Measurements from ENCODE around the gene GPR153. TPM values are rescaled to one million over a fixed set of nuclear protein-coding genes. Genes with fewer than 3 reads are reported as not detected.

The GPR153 gene
- total RNA-seq, 4 donors from 2014 or later: 5.6 to 16.1 (median 14.2) TPM

DNA sequence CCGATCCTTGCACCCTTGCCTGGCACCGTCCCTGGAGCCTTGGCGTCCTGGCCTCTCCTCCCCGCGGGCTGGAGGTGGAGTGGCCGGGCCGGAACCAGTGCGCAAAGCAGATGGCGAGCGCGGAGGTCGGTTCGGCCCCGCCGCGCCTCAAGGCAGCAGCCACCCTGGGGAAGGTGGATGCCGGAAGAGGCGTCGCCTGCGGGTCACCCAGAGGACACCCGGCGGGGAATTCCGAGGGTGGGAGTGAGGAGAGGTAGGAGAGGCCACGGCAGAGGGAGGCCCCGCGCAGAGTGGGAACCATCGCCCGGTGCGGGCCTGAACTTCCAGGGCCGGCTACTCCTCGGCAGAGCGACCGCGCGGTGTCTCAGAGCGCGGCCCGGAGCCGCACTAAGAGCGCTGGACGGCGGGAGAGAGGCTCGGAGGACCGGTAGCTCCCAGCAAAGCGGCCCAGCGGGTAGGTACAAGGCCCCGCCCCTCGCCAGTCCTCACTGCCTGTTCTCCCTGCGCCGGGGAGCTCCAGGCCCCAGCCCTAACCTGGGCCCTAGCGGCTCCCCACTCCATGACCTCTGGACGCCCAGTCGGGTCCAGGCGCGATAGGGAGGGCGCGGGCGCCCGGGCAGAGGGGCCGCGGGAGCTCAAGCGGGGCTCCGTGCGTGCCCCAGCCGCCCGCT is 54.9 kb downstream of the GPR153 start, which contains the start of gene RNF207:
TSS of gene RNF207 (plus strand) at position 271 of the 671 bp plus-strand sequence. CDS start 417 bp downstream, outside the sequence.
- H3K36me3 ChIP-seq: no peaks in the 10 kb centered on the region
- H3K27me3 ChIP-seq: peaks cover 32% of the 10 kb centered on the region
- WGBS: 3% methylated on average over 11 of the region's 66 CpGs
- H3K9me3 ChIP-seq: no peaks in the 10 kb centered on the region
- no peak for DNase-seq (ENCODE audit: low spot score in 2 of 2)
- no peak within 1 kb of the TSS for H3K27ac ChIP-seq
- peaks cover 43% of the 10 kb centered on the region for H3K4me1 ChIP-seq
- peak within 1 kb of the TSS; percentile 54 for H3K4me3 ChIP-seq
- TF ChIP-seq POLR2AphosphoS5 (IDR thresholded peaks at IDR 0.05) (no peak), EP300 (IDR thresholded peaks at IDR 0.05) (no peak), POLR2A (IDR thresholded peaks at IDR 0.05) (no peak)
- TF ChIP-seq, protein P1, sequence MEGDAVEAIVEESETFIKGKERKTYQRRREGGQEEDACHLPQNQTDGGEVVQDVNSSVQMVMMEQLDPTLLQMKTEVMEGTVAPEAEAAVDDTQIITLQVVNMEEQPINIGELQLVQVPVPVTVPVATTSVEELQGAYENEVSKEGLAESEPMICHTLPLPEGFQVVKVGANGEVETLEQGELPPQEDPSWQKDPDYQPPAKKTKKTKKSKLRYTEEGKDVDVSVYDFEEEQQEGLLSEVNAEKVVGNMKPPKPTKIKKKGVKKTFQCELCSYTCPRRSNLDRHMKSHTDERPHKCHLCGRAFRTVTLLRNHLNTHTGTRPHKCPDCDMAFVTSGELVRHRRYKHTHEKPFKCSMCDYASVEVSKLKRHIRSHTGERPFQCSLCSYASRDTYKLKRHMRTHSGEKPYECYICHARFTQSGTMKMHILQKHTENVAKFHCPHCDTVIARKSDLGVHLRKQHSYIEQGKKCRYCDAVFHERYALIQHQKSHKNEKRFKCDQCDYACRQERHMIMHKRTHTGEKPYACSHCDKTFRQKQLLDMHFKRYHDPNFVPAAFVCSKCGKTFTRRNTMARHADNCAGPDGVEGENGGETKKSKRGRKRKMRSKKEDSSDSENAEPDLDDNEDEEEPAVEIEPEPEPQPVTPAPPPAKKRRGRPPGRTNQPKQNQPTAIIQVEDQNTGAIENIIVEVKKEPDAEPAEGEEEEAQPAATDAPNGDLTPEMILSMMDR (IDR thresholded peaks at IDR 0.05): no peak

DNA sequence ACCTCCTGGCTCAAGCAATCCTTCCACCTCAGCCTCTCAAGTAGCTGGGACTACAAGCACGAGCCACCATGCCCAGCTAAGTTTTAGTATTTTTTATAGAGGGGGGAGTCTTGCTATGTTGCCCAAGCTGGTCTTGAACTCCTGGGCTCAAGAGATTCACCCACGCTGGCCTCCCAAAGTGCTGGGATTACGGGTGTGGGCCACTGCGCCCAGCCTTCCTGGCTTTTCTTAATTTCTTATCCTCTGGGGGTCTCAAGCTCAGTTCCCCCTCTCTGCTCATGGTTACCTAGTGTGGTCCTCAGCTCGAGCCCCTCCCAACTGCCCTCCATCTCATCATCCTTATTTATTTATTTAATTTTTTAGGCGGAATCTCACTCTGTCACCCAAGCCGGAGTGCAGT is 58.6 kb downstream of the GPR153 start:
- Histone ChIP-seq H3K9me3 (no peaks in the 10 kb centered on the region), H3K4me1 (peaks cover 51% of the 10 kb centered on the region), H3K27ac (no peak overlapping the region), H3K4me3 (no peak overlapping the region), H3K27me3 (peaks cover 18% of the 10 kb centered on the region), H3K36me3 (no peaks in the 10 kb centered on the region)
- DNase-seq (ENCODE audit: low spot score in 2 of 2): no peak
- TF ChIP-seq EP300 (IDR thresholded peaks at IDR 0.05): no peak
- TF ChIP-seq POLR2A (IDR thresholded peaks at IDR 0.05): no peak
- TF ChIP-seq POLR2AphosphoS5 (IDR thresholded peaks at IDR 0.05): no peak
- TF ChIP-seq, protein P1 (IDR thresholded peaks at IDR 0.05): no peak
- 89% methylated on average over 7 of the region's 7 CpGs for WGBS

DNA sequence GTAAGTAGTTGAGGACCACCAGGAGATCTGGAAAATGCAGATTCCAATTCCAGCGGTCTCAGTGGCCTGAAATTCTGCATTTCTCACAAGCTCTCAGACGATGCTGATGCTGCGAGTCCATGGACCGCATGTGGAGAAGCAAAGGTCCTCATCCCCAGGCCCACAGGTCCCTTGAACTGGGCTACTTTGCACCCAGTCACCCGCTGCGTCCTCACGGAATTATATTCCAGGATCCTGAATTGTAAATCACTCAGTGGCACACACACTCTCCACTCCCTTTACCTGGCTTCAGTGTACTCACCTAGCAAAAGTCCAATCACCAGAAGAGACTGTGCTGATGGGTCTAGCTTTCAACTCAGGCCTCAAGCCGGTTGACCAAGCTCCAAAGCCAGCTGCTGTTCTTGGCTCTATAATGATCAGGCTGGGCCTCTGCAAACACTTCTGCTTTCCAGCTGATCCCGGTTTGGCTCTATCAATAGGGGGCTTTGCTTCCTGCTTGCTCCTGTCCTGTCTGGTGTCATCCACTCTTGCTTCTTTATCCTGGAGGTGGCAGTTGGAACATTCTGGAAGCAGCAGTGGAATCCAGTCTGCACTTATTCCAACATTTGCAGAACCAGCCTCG is 60.6 kb downstream of the GPR153 start:
- 79% methylated on average over 6 of the region's 10 CpGs for WGBS
- DNase-seq (ENCODE audit: low spot score in 2 of 2): no peak
- Histone ChIP-seq H3K4me3 (peak overlapping the region; percentile 100), H3K36me3 (peaks cover 12% of the 10 kb centered on the region), H3K9me3 (no peaks in the 10 kb centered on the region), H3K27me3 (no peaks in the 10 kb centered on the region), H3K4me1 (peaks cover 35% of the 10 kb centered on the region), H3K27ac (peak overlapping the region; percentile 39)
- TF ChIP-seq, protein P1 (IDR thresholded peaks at IDR 0.05): no peak
- TF ChIP-seq EP300 (IDR thresholded peaks at IDR 0.05) (no peak), POLR2A (IDR thresholded peaks at IDR 0.05) (no peak), POLR2AphosphoS5 (IDR thresholded peaks at IDR 0.05) (no peak)

DNA sequence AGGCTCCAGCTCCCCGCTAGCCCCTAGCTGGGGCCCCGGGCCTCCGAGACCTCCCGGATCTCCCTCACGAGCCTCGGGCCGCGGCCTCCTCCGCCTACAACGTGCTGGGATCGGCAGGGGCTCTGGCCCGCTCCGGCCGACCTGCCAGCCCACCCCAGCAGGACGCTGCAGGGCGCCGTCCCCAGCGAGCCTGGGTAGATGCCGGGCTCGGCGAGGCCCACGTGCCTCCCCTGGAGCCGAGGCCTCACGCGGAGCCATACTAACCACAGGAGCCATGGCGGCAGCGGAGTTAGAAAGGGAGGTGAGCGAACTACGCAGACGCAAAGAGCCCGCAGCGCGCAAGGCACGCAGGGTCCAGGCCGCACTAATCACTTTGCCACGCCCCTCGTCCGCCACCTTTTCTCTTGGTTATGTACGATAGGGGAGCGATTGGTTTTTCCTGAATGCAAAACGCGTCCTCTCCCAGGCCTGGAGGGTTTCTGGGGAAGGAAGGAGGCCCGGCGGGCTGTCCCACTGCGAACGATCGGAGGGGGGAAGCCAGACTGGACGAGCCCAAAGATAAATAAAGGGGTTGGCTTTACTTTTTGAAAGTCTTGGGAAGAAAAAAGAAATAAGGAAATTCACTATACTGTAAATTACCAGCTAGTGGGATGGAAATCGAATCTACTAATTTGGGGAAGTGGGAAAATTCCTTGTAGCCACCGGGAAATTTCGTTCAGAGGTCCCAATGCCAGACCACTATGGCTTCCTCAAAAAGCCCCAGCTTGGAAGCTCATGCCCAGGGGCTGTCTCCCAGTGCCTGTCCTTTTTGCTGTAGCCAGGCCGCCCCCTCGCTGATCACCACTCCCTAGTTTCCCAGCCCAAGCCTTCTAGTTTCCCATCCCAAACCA is 61.4 kb downstream of the GPR153 start, which contains the start of gene RPL22:
TSS of gene RPL22 (minus strand) at position 298 of the 890 bp plus-strand sequence. CDS start at position 276, 22 bp downstream.
- WGBS: under 1% methylated on average over 35 of the region's 53 CpGs
- TF ChIP-seq, protein P1 (IDR thresholded peaks at IDR 0.05): no peak
- TF ChIP-seq POLR2AphosphoS5 (IDR thresholded peaks at IDR 0.05) (peak; percentile 14 to 92 (median 90)), POLR2A (IDR thresholded peaks at IDR 0.05) (peak; percentile 23 to 53)
- Histone ChIP-seq H3K4me1 (peaks cover 28% of the 10 kb centered on the region), H3K36me3 (peaks cover 19% of the 10 kb centered on the region), H3K27me3 (no peaks in the 10 kb centered on the region), H3K9me3 (no peaks in the 10 kb centered on the region), H3K27ac (peak within 1 kb of the TSS; percentile 84), H3K4me3 (peak within 1 kb of the TSS; percentile 100)
- peak; percentile 99 for DNase-seq (ENCODE audit: low spot score in 2 of 2)

Data from suprapubic skin (tissue), 4 donors.